HepG2 (cell line): ENCODE data around the gene CYLD. TPM values are rescaled to one million over a fixed set of nuclear protein-coding genes. Genes with fewer than 3 reads are reported as not detected.

Source experiments
- ATAC-seq: fragments of 200-7000 bp; cut with Tn5 transposase; 3 replicates; pipeline ENCODE4 v1.9.1; 2020; ENCODE audit warnings: mild to moderate bottlenecking, moderate library complexity
- BruUV-seq: library from RNA; stranded (reverse); fragments of 400-500 nt; replicated peaks from 2 replicates; lab custom pipeline; 2021; lab: Mats Ljungman, UMichigan
- CTCF ChIA-PET: fragments of 300-600 bp; formaldehyde crosslinking; extraction: SDS; loops from one replicate; lab custom pipeline; 2021; ENCODE audit warnings: low total read pairs, inconsistent platforms, low intra/inter-chr PET ratio; lab: Yijun Ruan, JAX
- POLR2A ChIA-PET: fragments of 350-600 bp; sonication (Branson Sonifier 250); formaldehyde crosslinking; loops from one replicate; lab custom pipeline; 2020; ENCODE audit warnings: antibody characterized with exemption, inconsistent platforms; lab: Yijun Ruan, JAX
- DNase-seq: peaks from one replicate; pipeline ENCODE4 v3.0.0-alpha.2; 2015; ENCODE audit warnings: low spot score
- FAIRE-seq: peaks from 3 replicates; lab custom pipeline; 2011; peaks lifted over from hg19 to GRCh38; lab: Jason Lieb, UNC
- H2AFZ ChIP-seq: one replicate; pipeline ENCODE4 v1.6.1; 2011; ENCODE audit warnings: low read length, inconsistent platforms
- H3K27ac ChIP-seq: fragments of 300-600 bp; 3 replicates; pipeline ENCODE4 v1.8.0; 2011; ENCODE audit warnings: mixed run types, mild to moderate bottlenecking, mixed read lengths, low read length, inconsistent platforms; ENCODE audit not compliant: insufficient read depth; ENCODE audit errors: extremely low read length
- H3K27me3 ChIP-seq, 2 experiments: fragments of 200-600 bp in 1 of 2; 2 replicates in 1 of 2; 3 replicates in 1 of 2; pipeline versions ENCODE4 v1.6.0 to v1.8.0; 2011; ENCODE audit warnings: low read length in 2 of 2, mild to moderate bottlenecking in 2 of 2, moderate library complexity in 2 of 2, inconsistent platforms in 1 of 2; ENCODE audit not compliant: insufficient read depth in 2 of 2, control insufficient read depth in 1 of 2
- H3K36me3 ChIP-seq, 2 experiments: fragments of 200-600 bp in 1 of 2; replicated peaks in 1 of 2; 2 replicates in 1 of 2; 3 replicates in 1 of 2; pipeline versions ENCODE4 v1.5.1 to v1.8.0; 2011; ENCODE audit warnings: low read length in 2 of 2, inconsistent platforms in 1 of 2; ENCODE audit not compliant: insufficient read depth in 2 of 2, control insufficient read depth in 1 of 2
- H3K4me1 ChIP-seq: 2 replicates; pipeline ENCODE4 v1.5.1; 2012; ENCODE audit warnings: low read length, inconsistent platforms; ENCODE audit not compliant: insufficient read depth
- H3K4me2 ChIP-seq: 2 replicates; pipeline ENCODE4 v1.6.0; 2011; ENCODE audit warnings: low read depth, low read length, inconsistent platforms
- H3K4me3 ChIP-seq, 3 experiments: fragments of 200-600 bp in 1 of 3; sonication (generic), shearing (Covaris generic) in 1 of 3; replicated peaks in 1 of 3; 2 replicates each; pipeline ENCODE4 v1.5.1; 2011 to 2016; ENCODE audit warnings: low read length in 3 of 3, inconsistent platforms in 2 of 3, low read depth in 2 of 3, mild to moderate bottlenecking in 2 of 3, control low read depth in 1 of 3, mixed read lengths in 1 of 3; ENCODE audit not compliant: insufficient read depth in 1 of 3
- H3K79me2 ChIP-seq: one replicate; pipeline ENCODE4 v1.6.1; 2011; ENCODE audit warnings: low read length, inconsistent platforms; ENCODE audit not compliant: insufficient read depth
- H3K9ac ChIP-seq: 2 replicates; pipeline ENCODE4 v1.6.0; 2011; ENCODE audit warnings: mild to moderate bottlenecking, low read depth, low read length, inconsistent platforms; ENCODE audit not compliant: insufficient read depth
- H3K9me3 ChIP-seq: 2 replicates; pipeline ENCODE4 v1.5.1; 2012; ENCODE audit warnings: mild to moderate bottlenecking, low read length
- H4K20me1 ChIP-seq: 2 replicates; pipeline ENCODE4 v1.6.0; 2011; ENCODE audit warnings: inconsistent platforms, mild to moderate bottlenecking, low read length, moderate library complexity; ENCODE audit not compliant: insufficient read depth
- ADNP ChIP-seq: sonication (generic); formaldehyde crosslinking; IDR thresholded peaks from 2 replicates; pipeline ENCODE4 v1.4.0; 2020; ENCODE audit warnings: missing genetic modification reagents
- HNRNPL ChIP-seq: fragments of 200-400 bp; formaldehyde crosslinking; IDR thresholded peaks from 2 replicates; pipeline ENCODE4 v1.6.1; 2017; ENCODE audit warnings: mild to moderate bottlenecking, low read depth, low read length
- IRF2 ChIP-seq: IDR thresholded peaks from 2 replicates; pipeline ENCODE4 v1.6.1; 2018; ENCODE audit warnings: missing genetic modification reagents, missing compliant biosample characterization
- KDM1A ChIP-seq: IDR thresholded peaks from 2 replicates; pipeline ENCODE4 v1.6.1; 2016; ENCODE audit warnings: missing compliant biosample characterization
- NR2F6 ChIP-seq, 2 experiments: IDR thresholded peaks; 2 replicates each; pipeline ENCODE4 v1.6.1; 2016; ENCODE audit warnings: antibody characterized with exemption in 1 of 2, mild to moderate bottlenecking in 1 of 2
- TOPORS ChIP-seq: sonication (generic); formaldehyde crosslinking; IDR thresholded peaks from 2 replicates; pipeline ENCODE4 v1.8.0; 2023; ENCODE audit warnings: mild to moderate bottlenecking, missing genetic modification reagents
- ZMYM3 ChIP-seq: sonication (generic); formaldehyde crosslinking; IDR thresholded peaks from 2 replicates; pipeline ENCODE4 v1.5.1; 2020; ENCODE audit warnings: mild to moderate bottlenecking, missing genetic modification reagents
- ZNF629 ChIP-seq: sonication (generic); formaldehyde crosslinking; conservative IDR thresholded peaks from 2 replicates; pipeline ENCODE4 v1.5.0; 2020; ENCODE audit warnings: missing genetic modification reagents
- ZNF687 ChIP-seq: sonication (generic); formaldehyde crosslinking; IDR thresholded peaks from 2 replicates; pipeline ENCODE4 v1.5.1; 2020; ENCODE audit warnings: mild to moderate bottlenecking, missing genetic modification reagents, moderate library complexity
- ZNF703 ChIP-seq: sonication (generic); formaldehyde crosslinking; IDR thresholded peaks from 2 replicates; pipeline ENCODE4 v1.5.1; 2020; ENCODE audit warnings: missing genetic modification reagents, mild to moderate bottlenecking, moderate library complexity, borderline replicate concordance
- ZNF720 ChIP-seq: sonication (generic); formaldehyde crosslinking; IDR thresholded peaks from 2 replicates; pipeline ENCODE4 v1.4.0; 2020; ENCODE audit warnings: missing genetic modification reagents
- WGBS: methylation state at CpG from one replicate; pipeline ENCODE4 v1.1.6; 2017; ENCODE audit warnings: low lambda C conversion rate; 5-methylcytosine and 5-hydroxymethylcytosine counted together
- in situ Hi-C: cut with HindIII; loops from 2 replicates; pipeline ENCODE4 v1.10.0; 2017; ENCODE audit warnings: low pct_unique_long_range_greater_than_20kb; ENCODE audit not compliant: extremely low pct_ligation_motif_present
- intact Hi-C: fragments of 100-400 bp; cut with micrococcal nuclease; formaldehyde crosslinking; loops from one replicate; pipeline ENCODE4 v1.10.0; 2022; ENCODE audit not compliant: unreplicated experiment
- polyA plus RNA-seq, 8 experiments: library from polyadenylated mRNA; depleted of rRNA in 3 of 8; stranded (reverse) in 7 of 8; unstranded in 1 of 8; fragments of >200 nt; fragmentation: Illumina TruSeq in 4 of 8; extraction: Trizol in 4 of 8; gene quantifications; 2 replicates each; pipeline versions ENCODE4 v1.2.1 to v1.2.3, GENCODE V29; 2011 to 2016; ENCODE audit warnings: low read depth in 4 of 8, missing spikeins in 1 of 8, mixed read lengths in 1 of 8; ENCODE audit not compliant: insufficient read depth in 1 of 8
- total RNA-seq, 5 experiments: library from RNA; depleted of rRNA; stranded (reverse); fragments of >200 nt; fragmentation: Illumina TruSeq; extraction: Trizol; gene quantifications; 2 replicates each; pipeline ENCODE4 v1.2.3, GENCODE V29; 2016; ENCODE audit warnings: low read depth in 1 of 5

Gene CYLD
- total and polyA plus RNA-seq, 2 of the 13 experiments (the other 11 are each of a cell fraction or from before 2014, with no cell fraction given): 6.1 to 11.4 TPM

GRCh38 chr16:50697881-50698767 lies 43.8 kb upstream of the CYLD start:
- H3K36me3 ChIP-seq: no peaks in the 10 kb centered on the region
- TF ChIP-seq ZNF703 (CRISPR knock-in tag) (no peak), IRF2 (CRISPR knock-in tag) (peak; percentile 71), ZNF720 (CRISPR knock-in tag) (no peak), ZNF687 (CRISPR knock-in tag) (peak; percentile 17; the same call in 1 of the 2 replicates), ADNP (CRISPR knock-in tag) (0 out of 2 replicates have a peak, but pooled peaks have one; percentile 47), KDM1A (CRISPR knock-in tag) (0 out of 2 replicates have a peak, but pooled peaks have one; percentile 62), NR2F6 (IDR thresholded peaks at IDR 0.05) (no peak), NR2F6 (CRISPR knock-in tag; IDR thresholded peaks at IDR 0.05) (no peak), TOPORS (CRISPR knock-in tag) (no peak), ZNF629 (CRISPR knock-in tag) (peak; percentile 96), ZMYM3 (peak; percentile 81), HNRNPL (0 out of 2 replicates have a peak, but pooled peaks have one; percentile 19)
- H3K79me2 ChIP-seq: no peaks in the 10 kb centered on the region
- H3K27ac ChIP-seq: no peak overlapping the region
- peaks cover under 1 to 15% of the 10 kb centered on the region in 2 experiments; a peak in 4 of 5 replicates for H3K27me3 ChIP-seq
- no peaks in the 10 kb centered on the region for H3K9me3 ChIP-seq
- peak overlapping the region; percentile 0 to 37 (median 13); a peak in 3 of 6 replicates for H3K4me3 ChIP-seq
- ATAC-seq (no peak), FAIRE-seq (no peak), DNase-seq (no peak)
- intact Hi-C loops (no loop called here), in situ Hi-C loops (no loop called here)
- BruUV-seq: no TSS peak
- H3K9ac ChIP-seq: peak overlapping the region; percentile 41; the same call in 1 of the 2 replicates
- H4K20me1 ChIP-seq: no peaks in the 10 kb centered on the region
- H2AFZ ChIP-seq: peak overlapping the region; percentile 87
- WGBS: 64% methylated on average over 19 of the region's 19 CpGs
- peak overlapping the region; percentile 54 for H3K4me2 ChIP-seq
- ChIA-PET POLR2A (interaction anchor here (1.1 to 1.5 kb wide), 2 partner anchors 41 to 43 kb away, joined by 4 read pairs; partner anchors contain the start of gene CYLD), CTCF (no interaction called here)
- peaks cover 63% of the 10 kb centered on the region for H3K4me1 ChIP-seq
